Activated T-helper 1 cell treated with anti-CD3 and anti-CD28 coated beads, Interleukin-2, amount 50 U/mL, for 16 hours (primary cell): Measurements from ENCODE around the gene NR1H3.
"Not testable (repeated sequence)": the region's sequence is repeated elsewhere in the genome, so short reads cannot be mapped to it uniquely, and the experiment has no call there.

Experiments used
- DNase-seq, 2 donors: peaks; one replicate each; pipeline ENCODE4 v3.0.0-alpha.2; 2020; ENCODE audit warnings: low read depth in 1 of 2, low spot score in 1 of 2

NR1H3 gene

GRCh38 chr11:47302853-47303252 lies 45.1 kb downstream of the NR1H3 start:
- no peak for DNase-seq

- no peak for DNase-seq
Observed at GRCh38 chr11:47305734-47306483, 48.1 kb downstream of the NR1H3 start.

GRCh38 chr11:47306484-47306844 lies 48.7 kb downstream of the NR1H3 start:
- DNase-seq, result no peak

- DNase-seq, result no peak
Observed at GRCh38 chr11:47308050-47308823, 50.4 kb downstream of the NR1H3 start.

- DNase-seq, result no peak
Observed at GRCh38 chr11:47314992-47315391, 57.2 kb downstream of the NR1H3 start.

- DNase-seq, result not testable (repeated sequence)
Observed at GRCh38 chr11:47316501-47316900, 58.7 kb downstream of the NR1H3 start.

GRCh38 chr11:47317064-47317828 lies 59.5 kb downstream of the NR1H3 start:
- DNase-seq, result no peak

GRCh38 chr11:47318166-47318565 lies 60.4 kb downstream of the NR1H3 start:
- no peak for DNase-seq
